ENCODE results near the gene NTNG1.
"Not testable (repeated sequence)": the region's sequence is repeated elsewhere in the genome, so short reads cannot be mapped to it uniquely, and the experiment has no call there.

Gene NTNG1

GRCh38 chr1:107145637-107146036, 4.8 kb downstream of the NTNG1 start:
- no peak for DNase-seq (ENCODE audit: low spot score)

GRCh38 chr1:107147843-107148242, 7.0 kb downstream of the NTNG1 start:
- no peak for DNase-seq (ENCODE audit: low spot score)

GRCh38 chr1:107149946-107150345, 9.1 kb downstream of the NTNG1 start:
- DNase-seq (ENCODE audit: low spot score), result no peak

- DNase-seq (ENCODE audit: low spot score), result no peak
Observed at GRCh38 chr1:107151295-107151694, 10.5 kb downstream of the NTNG1 start.

- no peak for DNase-seq (ENCODE audit: low spot score)
Observed at GRCh38 chr1:107152395-107152794, 11.6 kb downstream of the NTNG1 start.

GRCh38 chr1:107153014-107153413, 12.2 kb downstream of the NTNG1 start:
- no peak for DNase-seq (ENCODE audit: low spot score)

GRCh38 chr1:107158496-107158895, 17.7 kb downstream of the NTNG1 start:
- no peak for DNase-seq (ENCODE audit: low spot score)

GRCh38 chr1:107158991-107159390, 18.2 kb downstream of the NTNG1 start:
- DNase-seq (ENCODE audit: low spot score), result no peak

- no peak for DNase-seq (ENCODE audit: low spot score)
Observed at GRCh38 chr1:107162745-107163144, 21.9 kb downstream of the NTNG1 start.

GRCh38 chr1:107164901-107165300, 24.1 kb downstream of the NTNG1 start:
- not testable (repeated sequence) for DNase-seq (ENCODE audit: low spot score)

- DNase-seq (ENCODE audit: low spot score), result no peak
Observed at GRCh38 chr1:107169615-107170014, 28.8 kb downstream of the NTNG1 start.

GRCh38 chr1:107171333-107171732, 30.5 kb downstream of the NTNG1 start:
- DNase-seq (ENCODE audit: low spot score), result no peak

- DNase-seq (ENCODE audit: low spot score), result no peak
Observed at GRCh38 chr1:107172450-107173170, 31.8 kb downstream of the NTNG1 start.

- no peak for DNase-seq (ENCODE audit: low spot score)
Observed at GRCh38 chr1:107175102-107175909, 34.5 kb downstream of the NTNG1 start.

GRCh38 chr1:107181253-107181969, 40.6 kb downstream of the NTNG1 start:
- DNase-seq (ENCODE audit: low spot score), result no peak

- DNase-seq (ENCODE audit: low spot score), result no peak
Observed at GRCh38 chr1:107183011-107183410, 42.2 kb downstream of the NTNG1 start.

GRCh38 chr1:107184888-107185287, 44.0 kb downstream of the NTNG1 start:
- no peak for DNase-seq (ENCODE audit: low spot score)

GRCh38 chr1:107187399-107187798, 46.6 kb downstream of the NTNG1 start:
- DNase-seq (ENCODE audit: low spot score), result no peak

GRCh38 chr1:107188160-107188559, 47.3 kb downstream of the NTNG1 start:
- no peak for DNase-seq (ENCODE audit: low spot score)

GRCh38 chr1:107194380-107194779, 53.5 kb downstream of the NTNG1 start:
- DNase-seq (ENCODE audit: low spot score), result no peak

GRCh38 chr1:107195476-107195875, 54.6 kb downstream of the NTNG1 start:
- no peak for DNase-seq (ENCODE audit: low spot score)

GRCh38 chr1:107196973-107197562, 56.2 kb downstream of the NTNG1 start:
- no peak for DNase-seq (ENCODE audit: low spot score)

Data from D341Med (cell line).